DOHH2 (cell line): ENCODE measurements around the gene HS3ST4.

Experiments used
- EZH2phosphoT487 ChIP-seq: fragments of 200-600 bp; sonication (generic); IDR thresholded peaks from 2 replicates; pipeline ENCODE4 v1.6.1; 2017; ENCODE audit warnings: borderline replicate concordance, mild to moderate bottlenecking, antibody characterized with exemption, low read length, moderate library complexity, mixed read lengths
- TF ChIP-seq, protein P1 (sequence below): fragments of 200-600 bp; sonication (generic); IDR thresholded peaks from one replicate; pipeline ENCODE4 v1.5.1; 2014; ENCODE audit warnings: antibody characterized with exemption, mild to moderate bottlenecking, low read depth, low read length; ENCODE audit not compliant: poor library complexity, severe bottlenecking

DNA sequence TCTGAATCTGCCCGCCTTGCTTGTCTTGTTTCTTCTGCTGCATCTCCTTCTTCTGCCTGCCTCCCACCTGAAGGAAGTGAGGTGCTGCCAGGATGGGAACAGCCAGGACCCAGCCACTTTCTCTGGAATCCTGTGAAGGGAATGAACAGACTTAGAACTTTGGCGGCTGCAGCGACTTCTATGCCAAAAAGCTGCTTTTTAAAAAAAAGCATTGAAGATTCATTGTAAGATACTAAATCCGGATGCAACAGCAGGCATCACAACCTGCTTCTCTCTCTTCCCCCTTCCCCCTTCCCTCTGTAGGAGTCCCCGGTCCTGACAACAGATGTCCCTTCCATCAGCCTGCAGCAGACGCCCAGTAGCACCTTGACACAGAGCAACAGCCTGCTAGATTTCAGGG is 176.3 kb downstream of the HS3ST4 start:
- TF ChIP-seq, protein P1, sequence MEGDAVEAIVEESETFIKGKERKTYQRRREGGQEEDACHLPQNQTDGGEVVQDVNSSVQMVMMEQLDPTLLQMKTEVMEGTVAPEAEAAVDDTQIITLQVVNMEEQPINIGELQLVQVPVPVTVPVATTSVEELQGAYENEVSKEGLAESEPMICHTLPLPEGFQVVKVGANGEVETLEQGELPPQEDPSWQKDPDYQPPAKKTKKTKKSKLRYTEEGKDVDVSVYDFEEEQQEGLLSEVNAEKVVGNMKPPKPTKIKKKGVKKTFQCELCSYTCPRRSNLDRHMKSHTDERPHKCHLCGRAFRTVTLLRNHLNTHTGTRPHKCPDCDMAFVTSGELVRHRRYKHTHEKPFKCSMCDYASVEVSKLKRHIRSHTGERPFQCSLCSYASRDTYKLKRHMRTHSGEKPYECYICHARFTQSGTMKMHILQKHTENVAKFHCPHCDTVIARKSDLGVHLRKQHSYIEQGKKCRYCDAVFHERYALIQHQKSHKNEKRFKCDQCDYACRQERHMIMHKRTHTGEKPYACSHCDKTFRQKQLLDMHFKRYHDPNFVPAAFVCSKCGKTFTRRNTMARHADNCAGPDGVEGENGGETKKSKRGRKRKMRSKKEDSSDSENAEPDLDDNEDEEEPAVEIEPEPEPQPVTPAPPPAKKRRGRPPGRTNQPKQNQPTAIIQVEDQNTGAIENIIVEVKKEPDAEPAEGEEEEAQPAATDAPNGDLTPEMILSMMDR: no peak
- TF ChIP-seq EZH2phosphoT487: no peak
